ENCODE results near the gene KCNJ11. TPM values are rescaled to one million over a fixed set of nuclear protein-coding genes. Genes with fewer than 3 reads are reported as not detected.

KCNJ11 gene
- total and polyA plus RNA-seq, 8 donors, result 1.5 to 22.9 (median 7.2) TPM; not detected in 1

DNA sequence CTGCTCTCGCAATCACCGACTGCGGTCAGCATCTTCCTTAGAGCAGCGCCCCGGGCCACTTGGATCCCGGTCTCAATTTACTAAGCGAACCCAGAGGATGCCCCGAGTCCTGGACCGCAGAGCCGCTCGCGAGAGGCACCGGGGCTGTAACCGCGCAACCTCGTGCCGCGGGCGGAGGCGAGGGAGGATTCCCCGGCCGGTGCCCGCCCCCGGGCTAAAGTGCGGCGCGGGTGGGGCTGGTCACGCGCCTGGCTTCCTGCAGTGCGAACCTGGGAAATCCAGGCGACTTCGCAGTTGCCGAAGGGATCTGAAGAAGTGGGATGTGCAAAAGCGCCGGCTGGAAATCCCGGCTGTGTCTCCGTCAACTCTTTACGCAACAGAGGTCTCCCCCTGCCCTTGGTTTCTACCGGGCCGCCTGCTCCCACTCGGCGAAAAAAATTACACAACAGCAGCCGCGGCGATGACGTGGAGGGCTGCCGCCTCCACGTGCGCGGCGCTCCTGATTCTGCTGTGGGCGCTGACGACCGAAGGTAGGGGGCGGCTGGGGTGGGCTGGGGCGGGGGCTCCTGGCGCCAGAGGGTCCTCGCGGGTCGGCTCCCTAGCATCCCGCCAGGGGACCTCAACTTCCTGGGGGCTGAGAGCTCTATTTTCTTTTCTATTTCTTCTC lies 36.8 kb downstream of the KCNJ11 start, which contains the start of gene NCR3LG1:
Gene NCR3LG1 (plus strand): TSS at position 291 of the 667 bp plus-strand sequence. CDS start 170 bp downstream, at position 461.
- Histone ChIP-seq H3K4me3 (peak within 1 kb of the TSS; percentile 61 to 72 (median 68)), H3K4me1 (peaks cover 12 to 32% (median 28%) of the 10 kb centered on the region in 4 donors), H3K27ac (peak within 1 kb of the TSS in 4 of 5 donors; percentile 85 to 91 (median 86)), H3K9me3 (no peaks in the 10 kb centered on the region), H3K36me3 (no peaks in the 10 kb centered on the region), H3K27me3 (no peaks in the 10 kb centered on the region)
- TF ChIP-seq EP300 (IDR thresholded peaks at IDR 0.05) (no peak), POLR2AphosphoS5 (IDR thresholded peaks at IDR 0.05) (peak in 2 of 3 donors; percentile 11 to 35), POLR2A (IDR thresholded peaks at IDR 0.05) (no peak)
- TF ChIP-seq, protein P1, sequence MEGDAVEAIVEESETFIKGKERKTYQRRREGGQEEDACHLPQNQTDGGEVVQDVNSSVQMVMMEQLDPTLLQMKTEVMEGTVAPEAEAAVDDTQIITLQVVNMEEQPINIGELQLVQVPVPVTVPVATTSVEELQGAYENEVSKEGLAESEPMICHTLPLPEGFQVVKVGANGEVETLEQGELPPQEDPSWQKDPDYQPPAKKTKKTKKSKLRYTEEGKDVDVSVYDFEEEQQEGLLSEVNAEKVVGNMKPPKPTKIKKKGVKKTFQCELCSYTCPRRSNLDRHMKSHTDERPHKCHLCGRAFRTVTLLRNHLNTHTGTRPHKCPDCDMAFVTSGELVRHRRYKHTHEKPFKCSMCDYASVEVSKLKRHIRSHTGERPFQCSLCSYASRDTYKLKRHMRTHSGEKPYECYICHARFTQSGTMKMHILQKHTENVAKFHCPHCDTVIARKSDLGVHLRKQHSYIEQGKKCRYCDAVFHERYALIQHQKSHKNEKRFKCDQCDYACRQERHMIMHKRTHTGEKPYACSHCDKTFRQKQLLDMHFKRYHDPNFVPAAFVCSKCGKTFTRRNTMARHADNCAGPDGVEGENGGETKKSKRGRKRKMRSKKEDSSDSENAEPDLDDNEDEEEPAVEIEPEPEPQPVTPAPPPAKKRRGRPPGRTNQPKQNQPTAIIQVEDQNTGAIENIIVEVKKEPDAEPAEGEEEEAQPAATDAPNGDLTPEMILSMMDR (IDR thresholded peaks at IDR 0.05), result no peak
- intact Hi-C loops (cut with DNase I; ENCODE audit: low total_unique reads), result no loop called here
- DNase-seq, result peak; percentile 68 to 84
- WGBS, 5 donors, result 1% methylated on average over 47 to 61 of the region's 61 CpGs

GRCh38 chr11:17351172-17351509 lies 37.3 kb downstream of the KCNJ11 start:
- H3K27me3 ChIP-seq, result no peaks in the 10 kb centered on the region
- H3K36me3 ChIP-seq, result no peaks in the 10 kb centered on the region
- peak overlapping the region in 4 of 5 donors; percentile 48 to 91 (median 86) for H3K27ac ChIP-seq
- peak overlapping the region; percentile 61 to 72 (median 68) for H3K4me3 ChIP-seq
- H3K4me1 ChIP-seq, result peaks cover 12 to 32% (median 28%) of the 10 kb centered on the region in 4 donors
- intact Hi-C loops (cut with DNase I; ENCODE audit: low total_unique reads), result no loop called here
- DNase-seq, result no peak
- 18 to 24% (median 20%) methylated on average over 12 of the region's 12 CpGs for WGBS, 5 donors
- no peaks in the 10 kb centered on the region for H3K9me3 ChIP-seq
- TF ChIP-seq POLR2AphosphoS5 (IDR thresholded peaks at IDR 0.05) (no peak), POLR2A (IDR thresholded peaks at IDR 0.05) (no peak)
- TF ChIP-seq, protein P1 (IDR thresholded peaks at IDR 0.05), result peak in 1 of 7 experiments; percentile 18

GRCh38 chr11:17350455-17351171 lies 37.8 kb downstream of the KCNJ11 start:
- intact Hi-C loops (cut with DNase I; ENCODE audit: low total_unique reads), result no loop called here
- H3K27me3 ChIP-seq, result no peaks in the 10 kb centered on the region
- WGBS, 5 donors, result 92 to 94% (median 94%) methylated on average over 7 of the region's 7 CpGs

DNA sequence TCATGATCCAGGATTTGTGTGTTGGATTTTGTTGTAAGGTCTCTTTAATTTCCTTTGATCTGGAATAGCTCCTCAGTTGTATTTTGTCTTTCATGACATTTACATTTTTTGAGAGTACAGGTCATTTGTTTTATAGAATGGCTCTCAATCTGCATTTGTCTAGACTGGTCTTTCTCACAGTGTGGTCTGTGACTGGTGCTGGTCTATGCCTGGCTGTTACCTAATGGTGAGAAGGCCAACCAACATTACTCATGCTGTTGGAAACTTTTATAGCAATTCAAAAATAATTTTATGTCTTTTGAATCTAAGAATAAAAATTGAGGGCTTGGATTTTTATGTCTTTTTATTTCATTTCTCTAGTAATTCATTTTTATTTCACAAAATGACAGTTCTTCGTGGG lies 40.8 kb downstream of the KCNJ11 start:
- H3K27me3 ChIP-seq, result no peaks in the 10 kb centered on the region
- peaks cover 5 to 17% (median 16%) of the 10 kb centered on the region in 4 donors for H3K4me1 ChIP-seq
- H3K27ac ChIP-seq, result no peak overlapping the region
- WGBS, 5 donors, result 77 to 95% (median 85%) methylated on average over 1 of the region's 1 CpG
- DNase-seq, result no peak
- H3K36me3 ChIP-seq, result no peaks in the 10 kb centered on the region
- TF ChIP-seq POLR2A (IDR thresholded peaks at IDR 0.05), result no peak
- TF ChIP-seq POLR2AphosphoS5 (IDR thresholded peaks at IDR 0.05), result no peak
- TF ChIP-seq, protein P1 (IDR thresholded peaks at IDR 0.05), result no peak
- no peak for TF ChIP-seq EP300 (IDR thresholded peaks at IDR 0.05)
- no peaks in the 10 kb centered on the region for H3K9me3 ChIP-seq
- intact Hi-C loops (cut with DNase I; ENCODE audit: low total_unique reads), result no loop called here
- H3K4me3 ChIP-seq, result no peak overlapping the region

More at GRCh38 chr11:17350455-17351171, 37.8 kb downstream of the KCNJ11 start:
- DNase-seq, result no peak
- Histone ChIP-seq H3K4me1 (peaks cover 12 to 32% (median 28%) of the 10 kb centered on the region in 4 donors), H3K36me3 (no peaks in the 10 kb centered on the region), H3K4me3 (no peak overlapping the region), H3K9me3 (no peaks in the 10 kb centered on the region), H3K27ac (no peak overlapping the region)
- TF ChIP-seq POLR2AphosphoS5 (IDR thresholded peaks at IDR 0.05) (no peak), POLR2A (IDR thresholded peaks at IDR 0.05) (no peak), EP300 (IDR thresholded peaks at IDR 0.05) (no peak)
- TF ChIP-seq, protein P1 (IDR thresholded peaks at IDR 0.05), result no peak
